Fibroblast of villous mesenchyme (primary cell): ENCODE results near the gene SLC38A1. TPM values are rescaled to one million over a fixed set of nuclear protein-coding genes. Genes with fewer than 3 reads are reported as not detected.

Experiments used
- DNase-seq: peaks from one replicate; pipeline ENCODE4 v3.0.0-alpha.2; 2010; ENCODE audit warnings: low read depth
- H3K4me3 ChIP-seq: 2 replicates; pipeline ENCODE4 v1.5.1; 2011; ENCODE audit warnings: low read depth, mild to moderate bottlenecking, low read length
- CTCF ChIP-seq: IDR thresholded peaks from 2 replicates; pipeline ENCODE4 v1.5.1; 2012; ENCODE audit warnings: low read depth, mild to moderate bottlenecking, low read length; ENCODE audit not compliant: insufficient read depth
- total RNA-seq: library from RNA; depleted of rRNA; stranded (reverse); fragments of >200 nt; gene quantifications from 2 replicates; pipeline ENCODE4 v1.2.3, GENCODE V29; 2012

The SLC38A1 gene
- total RNA-seq, 1 donor = 149 TPM

- no peak overlapping the region for H3K4me3 ChIP-seq
- TF ChIP-seq CTCF = no peak
- DNase-seq = no peak
Measured at GRCh38 chr12:46265102-46265501, 3.7 kb downstream of the SLC38A1 start.

- H3K4me3 ChIP-seq = no peak overlapping the region
- no peak for TF ChIP-seq CTCF
- DNase-seq = no peak
Measured at GRCh38 chr12:46264057-46264456, 4.8 kb downstream of the SLC38A1 start.

- TF ChIP-seq CTCF = peak; percentile 31
- H3K4me3 ChIP-seq = no peak overlapping the region
- no peak for DNase-seq
Measured at GRCh38 chr12:46263140-46264016, 5.5 kb downstream of the SLC38A1 start.

- DNase-seq = no peak
- no peak for TF ChIP-seq CTCF
Measured at GRCh38 chr12:46261646-46262045, 7.2 kb downstream of the SLC38A1 start.

DNA sequence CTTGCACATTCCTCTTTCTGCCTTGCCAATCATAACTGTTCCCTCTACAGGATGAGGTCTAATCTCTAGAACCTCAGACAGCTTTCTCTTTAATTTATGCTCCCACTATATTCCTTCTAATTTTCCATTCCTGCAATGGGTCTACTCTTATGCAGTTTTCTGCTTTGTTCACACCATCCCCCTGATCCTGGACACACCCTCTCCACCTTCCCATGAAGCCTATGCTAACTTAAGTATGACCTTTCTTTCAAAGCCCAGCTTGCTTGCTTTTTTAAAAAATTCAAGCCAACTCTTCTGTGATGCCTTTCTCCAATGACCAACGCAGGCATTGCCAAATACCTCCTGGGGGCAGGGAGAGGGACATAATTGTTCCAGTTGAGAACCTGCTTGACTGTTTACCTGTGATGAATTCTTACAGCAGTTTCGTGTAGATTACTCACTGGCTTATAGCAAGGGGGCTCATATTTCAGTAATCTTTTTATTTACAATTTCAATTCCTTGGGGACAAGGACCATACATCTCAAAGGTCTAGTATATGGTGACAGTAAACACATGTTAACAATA is 7.8 kb downstream of the SLC38A1 start:
- no peak for TF ChIP-seq CTCF
- no peak for DNase-seq
- H3K4me3 ChIP-seq = no peak overlapping the region

More at GRCh38 chr12:46261646-46262045, 7.2 kb downstream of the SLC38A1 start:
- H3K4me3 ChIP-seq = no peak overlapping the region

GRCh38 chr12:46260124-46260912 is 8.5 kb downstream of the SLC38A1 start:
- H3K4me3 ChIP-seq = no peak overlapping the region
- no peak for TF ChIP-seq CTCF
- DNase-seq = peak; percentile 62
